ENCODE results near the gene TSFM. TPM values are rescaled to one million over a fixed set of nuclear protein-coding genes. Genes with fewer than 3 reads are reported as not detected.

TSFM gene
- total and polyA plus RNA-seq, 2 of the 13 experiments (the other 11 are each of a cell fraction or from before 2014, with no cell fraction given): 29.8 to 68.3 TPM

DNA sequence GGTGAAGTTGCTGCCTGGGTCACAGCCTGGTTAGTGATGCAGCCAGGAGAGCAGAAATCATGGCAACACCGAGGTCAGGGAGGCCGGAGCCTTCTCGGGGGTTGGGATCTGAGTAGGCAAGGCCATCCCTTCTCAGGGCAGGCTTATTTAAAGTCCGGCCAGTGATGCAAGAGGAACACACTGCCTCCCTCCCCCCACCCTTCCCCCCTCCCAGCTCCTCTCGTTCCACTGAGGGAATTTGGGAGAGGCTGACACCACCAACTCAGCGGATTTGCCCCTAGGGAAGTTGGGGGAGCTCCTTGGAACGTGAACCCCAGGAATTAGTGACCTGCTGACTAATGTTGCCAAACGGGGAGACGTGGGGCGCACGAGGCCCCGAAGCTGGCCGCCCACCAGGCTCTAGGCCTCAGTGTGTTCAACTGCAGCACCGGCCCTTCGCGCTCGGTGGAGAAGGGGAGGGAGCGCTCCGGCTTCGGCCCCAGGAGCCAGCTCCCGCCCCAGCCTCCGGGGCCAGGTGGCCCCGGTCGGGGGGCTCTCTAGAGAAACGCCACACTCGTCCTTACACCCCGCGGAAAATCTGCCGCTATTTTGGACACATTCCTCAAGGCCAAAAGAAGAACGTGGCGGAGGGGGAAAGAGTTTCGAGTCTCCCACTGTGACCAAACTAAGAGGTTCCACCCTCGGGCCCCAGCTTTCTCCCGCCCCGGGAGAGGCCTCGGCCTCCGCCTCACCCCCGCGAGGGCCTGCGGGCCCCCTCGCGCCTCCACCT, 62.3 kb downstream of the TSFM start (continued):
- TF ChIP-seq, protein P1, sequence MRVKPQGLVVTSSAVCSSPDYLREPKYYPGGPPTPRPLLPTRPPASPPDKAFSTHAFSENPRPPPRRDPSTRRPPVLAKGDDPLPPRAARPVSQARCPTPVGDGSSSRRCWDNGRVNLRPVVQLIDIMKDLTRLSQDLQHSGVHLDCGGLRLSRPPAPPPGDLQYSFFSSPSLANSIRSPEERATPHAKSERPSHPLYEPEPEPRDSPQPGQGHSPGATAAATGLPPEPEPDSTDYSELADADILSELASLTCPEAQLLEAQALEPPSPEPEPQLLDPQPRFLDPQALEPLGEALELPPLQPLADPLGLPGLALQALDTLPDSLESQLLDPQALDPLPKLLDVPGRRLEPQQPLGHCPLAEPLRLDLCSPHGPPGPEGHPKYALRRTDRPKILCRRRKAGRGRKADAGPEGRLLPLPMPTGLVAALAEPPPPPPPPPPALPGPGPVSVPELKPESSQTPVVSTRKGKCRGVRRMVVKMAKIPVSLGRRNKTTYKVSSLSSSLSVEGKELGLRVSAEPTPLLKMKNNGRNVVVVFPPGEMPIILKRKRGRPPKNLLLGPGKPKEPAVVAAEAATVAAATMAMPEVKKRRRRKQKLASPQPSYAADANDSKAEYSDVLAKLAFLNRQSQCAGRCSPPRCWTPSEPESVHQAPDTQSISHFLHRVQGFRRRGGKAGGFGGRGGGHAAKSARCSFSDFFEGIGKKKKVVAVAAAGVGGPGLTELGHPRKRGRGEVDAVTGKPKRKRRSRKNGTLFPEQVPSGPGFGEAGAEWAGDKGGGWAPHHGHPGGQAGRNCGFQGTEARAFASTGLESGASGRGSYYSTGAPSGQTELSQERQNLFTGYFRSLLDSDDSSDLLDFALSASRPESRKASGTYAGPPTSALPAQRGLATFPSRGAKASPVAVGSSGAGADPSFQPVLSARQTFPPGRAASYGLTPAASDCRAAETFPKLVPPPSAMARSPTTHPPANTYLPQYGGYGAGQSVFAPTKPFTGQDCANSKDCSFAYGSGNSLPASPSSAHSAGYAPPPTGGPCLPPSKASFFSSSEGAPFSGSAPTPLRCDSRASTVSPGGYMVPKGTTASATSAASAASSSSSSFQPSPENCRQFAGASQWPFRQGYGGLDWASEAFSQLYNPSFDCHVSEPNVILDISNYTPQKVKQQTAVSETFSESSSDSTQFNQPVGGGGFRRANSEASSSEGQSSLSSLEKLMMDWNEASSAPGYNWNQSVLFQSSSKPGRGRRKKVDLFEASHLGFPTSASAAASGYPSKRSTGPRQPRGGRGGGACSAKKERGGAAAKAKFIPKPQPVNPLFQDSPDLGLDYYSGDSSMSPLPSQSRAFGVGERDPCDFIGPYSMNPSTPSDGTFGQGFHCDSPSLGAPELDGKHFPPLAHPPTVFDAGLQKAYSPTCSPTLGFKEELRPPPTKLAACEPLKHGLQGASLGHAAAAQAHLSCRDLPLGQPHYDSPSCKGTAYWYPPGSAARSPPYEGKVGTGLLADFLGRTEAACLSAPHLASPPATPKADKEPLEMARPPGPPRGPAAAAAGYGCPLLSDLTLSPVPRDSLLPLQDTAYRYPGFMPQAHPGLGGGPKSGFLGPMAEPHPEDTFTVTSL (CRISPR knock-in tag; IDR thresholded peaks at IDR 0.05; ENCODE audit: borderline replicate concordance): no peak

DNA sequence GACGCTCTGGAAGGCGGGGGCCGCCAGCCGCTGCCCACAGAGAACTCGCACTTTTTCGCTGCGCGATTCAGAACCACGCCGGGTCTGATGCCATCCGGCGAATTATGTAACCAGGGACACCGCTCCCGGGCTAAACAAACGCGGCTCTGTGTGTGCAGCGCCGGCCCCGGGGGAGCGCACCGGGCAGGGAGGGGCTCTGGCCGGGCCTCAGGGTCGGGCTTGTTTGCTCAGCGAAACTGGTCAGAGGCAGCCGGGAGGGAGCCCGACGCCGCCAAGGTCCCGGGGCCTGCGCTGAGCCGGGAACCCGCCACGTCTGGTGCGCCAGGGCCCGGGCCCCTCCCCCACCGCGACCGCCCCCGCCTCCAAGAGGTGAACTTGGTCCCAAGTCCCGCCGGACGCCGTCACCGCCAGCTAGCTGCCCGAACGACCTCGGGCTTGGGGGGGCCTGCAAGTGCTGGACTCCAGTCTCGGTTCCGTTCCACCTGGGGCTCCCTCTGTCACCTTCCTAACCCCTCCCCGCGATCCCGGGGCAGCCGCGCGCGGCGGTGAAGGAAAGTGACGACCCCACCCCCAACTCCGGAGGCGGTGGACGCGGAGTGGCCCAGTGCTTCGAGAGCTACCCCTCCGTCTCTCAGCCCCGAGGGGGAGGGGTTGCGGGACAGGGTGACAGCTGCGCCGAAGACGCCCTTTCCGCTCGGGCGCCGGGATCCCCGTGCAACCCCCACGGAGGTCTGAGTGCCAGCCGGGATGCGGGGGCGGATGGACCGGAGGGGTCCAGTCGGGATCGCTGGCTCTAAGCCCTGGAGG, 63.1 kb downstream of the TSFM start:
- Histone ChIP-seq H3K9me3 (ENCODE audit: low read length) (no peaks in the 10 kb centered on the region), H4K20me1 (ENCODE audit: insufficient read depth, low read length) (peaks cover 50% of the 10 kb centered on the region), H3K27ac (ENCODE audit: extremely low read length, insufficient read depth, low read length) (peak overlapping the region; percentile 99), H3K27me3 (ENCODE audit: control insufficient read depth in 1 of 2, insufficient read depth in 2 of 2, low read length in 2 of 2) (peaks cover 0 to 18% of the 10 kb centered on the region in 2 experiments; a peak in 2 of 5 replicates), H3K36me3 (replicated peaks in 1 of 2; ENCODE audit: control insufficient read depth in 1 of 2, insufficient read depth in 2 of 2, low read length in 2 of 2) (no peaks in the 10 kb centered on the region; a peak in 2 of 5 replicates), H3K9ac (ENCODE audit: insufficient read depth, low read depth, low read length) (peak overlapping the region; percentile 95), H3K4me1 (ENCODE audit: insufficient read depth, low read length) (peaks cover 55% of the 10 kb centered on the region), H3K79me2 (ENCODE audit: insufficient read depth, low read length) (peaks cover 53% of the 10 kb centered on the region), H3K4me3 (replicated peaks in 1 of 3; ENCODE audit: insufficient read depth in 1 of 3, low read depth in 2 of 3, low read length in 3 of 3) (peak overlapping the region; percentile 90 to 100 (median 99)), H2AFZ (ENCODE audit: low read length) (no peak overlapping the region), H3K4me2 (ENCODE audit: low read depth, low read length) (peak overlapping the region; percentile 88)
- FAIRE-seq: peak; percentile 23
- ChIA-PET POLR2A (interaction anchor here (0.6 to 5.6 kb wide), 16 partner anchors 8 to 1747 kb away, joined by 3 to 110 read pairs (median 4); partner anchors contain the start of genes ATP23, CDK4, EEF1AKMT3 and METTL1), CTCF (ENCODE audit: low intra/inter-chr PET ratio, low total read pairs) (no interaction called here)
- in situ Hi-C loops (cut with HindIII; ENCODE audit: extremely low pct_ligation_motif_present, low pct_unique_long_range_greater_than_20kb): no loop called here
- intact Hi-C loops (cut with micrococcal nuclease; ENCODE audit: unreplicated experiment): loop anchor here (2.0 kb wide), 1 partner anchor 15 kb away; no protein-coding TSS in a partner anchor
- peak; percentile 90 for ATAC-seq
- peak; percentile 90 for DNase-seq (ENCODE audit: low spot score)
- TSS peak; percentile 78 for BruUV-seq (replicated peaks)
- 0% methylated on average over 17 of the region's 81 CpGs for WGBS (ENCODE audit: low lambda C conversion rate)
- TF ChIP-seq SIX4 (CRISPR knock-in tag; IDR thresholded peaks at IDR 0.05): peak; percentile 20; the same call in 1 of the 2 replicates
- TF ChIP-seq MYC (CRISPR knock-in tag; IDR thresholded peaks at IDR 0.05; ENCODE audit: borderline replicate concordance): peak; percentile 69; the same call in 1 of the 2 replicates
- peak; percentile 74; the same call in 1 of the 2 replicates for TF ChIP-seq ZNF816 (CRISPR knock-in tag; IDR thresholded peaks at IDR 0.05; ENCODE audit: borderline replicate concordance)
- TF ChIP-seq, protein P2, sequence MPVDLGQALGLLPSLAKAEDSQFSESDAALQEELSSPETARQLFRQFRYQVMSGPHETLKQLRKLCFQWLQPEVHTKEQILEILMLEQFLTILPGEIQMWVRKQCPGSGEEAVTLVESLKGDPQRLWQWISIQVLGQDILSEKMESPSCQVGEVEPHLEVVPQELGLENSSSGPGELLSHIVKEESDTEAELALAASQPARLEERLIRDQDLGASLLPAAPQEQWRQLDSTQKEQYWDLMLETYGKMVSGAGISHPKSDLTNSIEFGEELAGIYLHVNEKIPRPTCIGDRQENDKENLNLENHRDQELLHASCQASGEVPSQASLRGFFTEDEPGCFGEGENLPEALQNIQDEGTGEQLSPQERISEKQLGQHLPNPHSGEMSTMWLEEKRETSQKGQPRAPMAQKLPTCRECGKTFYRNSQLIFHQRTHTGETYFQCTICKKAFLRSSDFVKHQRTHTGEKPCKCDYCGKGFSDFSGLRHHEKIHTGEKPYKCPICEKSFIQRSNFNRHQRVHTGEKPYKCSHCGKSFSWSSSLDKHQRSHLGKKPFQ (CRISPR knock-in tag; IDR thresholded peaks at IDR 0.05; ENCODE audit: insufficient replicate concordance): peak; percentile 65
- peak; percentile 8; the same call in 1 of the 2 replicates for TF ChIP-seq ZNF768 (CRISPR knock-in tag; IDR thresholded peaks at IDR 0.05)
- TF ChIP-seq, protein P3, sequence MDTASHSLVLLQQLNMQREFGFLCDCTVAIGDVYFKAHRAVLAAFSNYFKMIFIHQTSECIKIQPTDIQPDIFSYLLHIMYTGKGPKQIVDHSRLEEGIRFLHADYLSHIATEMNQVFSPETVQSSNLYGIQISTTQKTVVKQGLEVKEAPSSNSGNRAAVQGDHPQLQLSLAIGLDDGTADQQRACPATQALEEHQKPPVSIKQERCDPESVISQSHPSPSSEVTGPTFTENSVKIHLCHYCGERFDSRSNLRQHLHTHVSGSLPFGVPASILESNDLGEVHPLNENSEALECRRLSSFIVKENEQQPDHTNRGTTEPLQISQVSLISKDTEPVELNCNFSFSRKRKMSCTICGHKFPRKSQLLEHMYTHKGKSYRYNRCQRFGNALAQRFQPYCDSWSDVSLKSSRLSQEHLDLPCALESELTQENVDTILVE (CRISPR knock-in tag; IDR thresholded peaks at IDR 0.05): peak; percentile 99
- no peak for TF ChIP-seq PAWR (CRISPR knock-in tag; IDR thresholded peaks at IDR 0.05; ENCODE audit: borderline replicate concordance)
- peak; percentile 16; the same call in 1 of the 2 replicates for TF ChIP-seq NFKB2 (CRISPR knock-in tag; IDR thresholded peaks at IDR 0.05; ENCODE audit: borderline replicate concordance)
- peak; percentile 45; the same call in 1 of the 2 replicates for TF ChIP-seq DR1 (CRISPR knock-in tag; IDR thresholded peaks at IDR 0.05)
